ENCODE data around the gene KSR2. TPM values are rescaled to one million over a fixed set of nuclear protein-coding genes. Genes with fewer than 3 reads are reported as not detected.

The KSR2 gene
- total and polyA plus RNA-seq, 2 experiments from 2014 or later, result under 0.01 to 0.02 TPM

DNA sequence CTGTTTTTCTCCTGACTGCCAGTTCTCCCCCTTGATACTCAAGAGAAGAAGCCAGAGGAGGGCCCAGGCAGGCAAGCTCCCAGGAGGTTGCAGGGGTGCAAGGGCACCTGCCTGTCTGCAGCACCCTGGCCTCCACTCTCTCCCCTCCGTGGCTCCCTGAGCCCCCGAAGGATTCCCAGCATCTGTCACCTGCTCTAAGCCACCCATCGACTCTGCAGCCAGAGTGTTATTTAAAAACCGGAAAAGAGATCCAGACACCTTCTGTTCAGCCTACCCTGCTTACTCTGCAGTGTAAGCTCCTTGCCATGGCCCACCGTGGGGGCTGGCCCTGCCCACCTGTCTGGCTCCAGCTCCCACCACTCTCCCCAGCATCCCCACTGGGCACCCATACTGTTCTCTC lies 121.4 kb downstream of the KSR2 start:
- no peaks in the 10 kb centered on the region for H3K9me3 ChIP-seq (ENCODE audit: low read depth)
- no peak overlapping the region for H3K4me3 ChIP-seq
- H3K4me1 ChIP-seq (ENCODE audit: low read depth), result no peaks in the 10 kb centered on the region
- H3K36me3 ChIP-seq, result no peaks in the 10 kb centered on the region
- H3K27ac ChIP-seq, result no peak overlapping the region
- no peaks in the 10 kb centered on the region for H3K27me3 ChIP-seq
- DNase-seq (ENCODE audit: low read depth in 1 of 2, low spot score in 1 of 2), result no peak
- TF ChIP-seq, protein P1, sequence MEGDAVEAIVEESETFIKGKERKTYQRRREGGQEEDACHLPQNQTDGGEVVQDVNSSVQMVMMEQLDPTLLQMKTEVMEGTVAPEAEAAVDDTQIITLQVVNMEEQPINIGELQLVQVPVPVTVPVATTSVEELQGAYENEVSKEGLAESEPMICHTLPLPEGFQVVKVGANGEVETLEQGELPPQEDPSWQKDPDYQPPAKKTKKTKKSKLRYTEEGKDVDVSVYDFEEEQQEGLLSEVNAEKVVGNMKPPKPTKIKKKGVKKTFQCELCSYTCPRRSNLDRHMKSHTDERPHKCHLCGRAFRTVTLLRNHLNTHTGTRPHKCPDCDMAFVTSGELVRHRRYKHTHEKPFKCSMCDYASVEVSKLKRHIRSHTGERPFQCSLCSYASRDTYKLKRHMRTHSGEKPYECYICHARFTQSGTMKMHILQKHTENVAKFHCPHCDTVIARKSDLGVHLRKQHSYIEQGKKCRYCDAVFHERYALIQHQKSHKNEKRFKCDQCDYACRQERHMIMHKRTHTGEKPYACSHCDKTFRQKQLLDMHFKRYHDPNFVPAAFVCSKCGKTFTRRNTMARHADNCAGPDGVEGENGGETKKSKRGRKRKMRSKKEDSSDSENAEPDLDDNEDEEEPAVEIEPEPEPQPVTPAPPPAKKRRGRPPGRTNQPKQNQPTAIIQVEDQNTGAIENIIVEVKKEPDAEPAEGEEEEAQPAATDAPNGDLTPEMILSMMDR (IDR thresholded peaks at IDR 0.05; ENCODE audit: low read depth, low read length), result no peak

DNA sequence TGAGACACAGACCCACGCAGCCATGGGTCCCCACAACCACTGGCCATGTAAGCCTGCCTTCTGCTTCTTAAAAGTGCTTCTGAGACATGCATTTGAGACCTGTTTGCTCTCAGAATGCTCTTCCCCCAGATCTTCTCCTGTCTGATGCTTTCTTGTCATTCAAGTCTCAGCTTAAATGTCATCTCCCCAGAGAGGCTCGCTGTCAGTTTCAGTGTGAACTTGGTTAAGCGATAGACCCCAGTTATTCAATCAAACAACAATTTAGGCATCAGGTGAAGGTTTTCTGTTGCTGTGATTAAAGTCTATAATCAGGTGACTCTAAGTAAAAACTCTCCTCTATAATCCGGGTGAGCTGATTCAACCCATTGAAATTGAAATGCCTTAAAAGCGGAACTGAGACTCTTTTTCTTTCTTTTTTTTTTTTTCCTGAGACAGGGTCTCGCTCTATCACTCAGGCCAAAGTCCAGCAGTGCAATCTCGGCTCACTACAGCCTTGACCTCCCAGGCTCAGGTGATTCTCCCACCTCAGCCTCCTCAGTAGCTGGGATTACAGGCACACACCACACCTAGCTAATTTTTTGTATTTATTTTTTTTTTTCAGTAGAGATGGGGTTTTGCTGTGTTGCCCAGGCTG lies 123.4 kb downstream of the KSR2 start:
- no peak for DNase-seq (ENCODE audit: low read depth in 1 of 2, low spot score in 1 of 2)
- Histone ChIP-seq H3K4me3 (no peak overlapping the region), H3K4me1 (ENCODE audit: low read depth) (no peaks in the 10 kb centered on the region), H3K9me3 (ENCODE audit: low read depth) (no peaks in the 10 kb centered on the region), H3K36me3 (no peaks in the 10 kb centered on the region), H3K27ac (no peak overlapping the region), H3K27me3 (no peaks in the 10 kb centered on the region)
- TF ChIP-seq, protein P1 (IDR thresholded peaks at IDR 0.05; ENCODE audit: low read depth, low read length), result no peak

DNA sequence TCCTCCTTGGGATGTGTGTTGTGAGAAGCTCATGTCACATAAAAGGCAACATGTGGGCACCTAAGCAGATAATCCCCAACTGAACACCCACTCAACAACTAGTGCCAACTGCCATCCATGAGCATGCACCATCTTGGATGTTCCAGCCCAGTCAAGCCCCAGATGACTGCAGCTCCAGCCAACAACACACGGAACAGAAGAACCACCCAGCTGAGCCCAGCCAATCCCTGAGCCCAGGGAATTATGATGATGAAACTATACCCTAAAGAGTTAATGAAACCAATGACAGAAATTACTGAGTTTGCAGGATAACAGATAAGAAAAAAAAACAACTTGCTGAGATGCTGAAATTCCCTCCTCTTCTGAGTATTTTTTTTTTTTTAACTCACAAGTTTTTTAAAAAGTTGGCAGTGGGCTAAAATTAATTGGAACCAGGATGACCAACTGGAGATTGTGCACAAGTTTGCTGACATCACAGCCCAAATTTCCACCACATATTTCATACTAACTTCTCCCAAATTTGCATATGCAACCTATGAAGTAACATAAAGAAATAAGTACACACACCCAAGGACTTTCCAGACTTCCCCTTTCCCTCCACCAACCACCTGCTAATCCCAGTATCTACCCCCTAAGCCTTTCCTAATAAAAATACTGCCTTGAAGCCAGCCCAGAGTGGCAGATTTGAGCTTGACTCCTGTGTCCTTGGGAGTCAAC lies 124.5 kb downstream of the KSR2 start:
- Histone ChIP-seq H3K27me3 (no peaks in the 10 kb centered on the region), H3K27ac (no peak overlapping the region), H3K9me3 (ENCODE audit: low read depth) (no peaks in the 10 kb centered on the region), H3K4me1 (ENCODE audit: low read depth) (no peaks in the 10 kb centered on the region), H3K36me3 (no peaks in the 10 kb centered on the region), H3K4me3 (no peak overlapping the region)
- TF ChIP-seq, protein P1 (IDR thresholded peaks at IDR 0.05; ENCODE audit: low read depth, low read length), result no peak
- no peak for DNase-seq (ENCODE audit: low read depth in 1 of 2, low spot score in 1 of 2)

DNA sequence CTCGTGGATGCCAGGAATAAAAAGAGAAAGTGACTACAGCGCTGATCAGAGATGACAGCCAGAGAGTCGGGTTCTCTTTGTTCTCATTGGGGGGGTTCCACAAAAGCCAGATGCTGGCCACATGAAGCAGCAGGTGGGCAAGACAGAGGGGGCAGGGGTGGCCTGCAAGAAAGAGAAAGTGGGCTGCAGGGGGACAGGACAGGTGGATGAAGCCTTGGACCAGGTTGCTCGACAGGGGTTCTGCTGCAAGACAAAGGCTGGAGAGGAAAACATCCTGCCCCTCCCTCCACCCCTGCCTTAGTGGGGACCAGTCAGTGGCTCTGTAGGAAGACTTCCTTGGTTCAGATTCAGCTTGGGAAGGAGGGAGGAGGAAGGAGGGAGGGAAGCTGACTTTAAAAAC lies 126.2 kb downstream of the KSR2 start:
- Histone ChIP-seq H3K9me3 (ENCODE audit: low read depth) (no peaks in the 10 kb centered on the region), H3K27me3 (no peaks in the 10 kb centered on the region), H3K4me3 (no peak overlapping the region), H3K4me1 (ENCODE audit: low read depth) (no peaks in the 10 kb centered on the region), H3K27ac (no peak overlapping the region), H3K36me3 (no peaks in the 10 kb centered on the region)
- TF ChIP-seq, protein P1 (IDR thresholded peaks at IDR 0.05; ENCODE audit: low read depth, low read length), result no peak
- DNase-seq (ENCODE audit: low read depth in 1 of 2, low spot score in 1 of 2), result no peak

DNA sequence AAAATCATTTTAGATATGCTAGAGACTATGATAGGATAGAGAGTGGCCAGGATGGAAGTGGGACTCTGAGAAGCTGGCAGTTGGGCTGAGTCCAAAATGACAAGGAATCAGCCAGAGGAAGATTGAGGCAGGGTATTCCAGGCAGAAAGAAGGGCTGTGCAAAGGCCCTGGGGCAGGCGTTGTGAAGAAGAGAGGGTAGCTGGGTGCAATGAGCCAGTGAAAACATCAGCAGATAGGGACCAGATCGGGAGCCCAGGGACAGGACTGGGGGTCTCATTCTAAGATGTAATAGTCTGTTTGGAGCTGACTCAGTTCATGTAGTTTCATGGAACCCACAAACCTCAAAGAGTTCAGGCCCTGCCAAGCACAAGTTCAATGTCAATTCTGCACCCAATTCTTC lies 126.6 kb downstream of the KSR2 start:
- Histone ChIP-seq H3K27ac (no peak overlapping the region), H3K9me3 (ENCODE audit: low read depth) (no peaks in the 10 kb centered on the region), H3K36me3 (no peaks in the 10 kb centered on the region), H3K4me3 (no peak overlapping the region), H3K4me1 (ENCODE audit: low read depth) (no peaks in the 10 kb centered on the region), H3K27me3 (no peaks in the 10 kb centered on the region)
- TF ChIP-seq, protein P1 (IDR thresholded peaks at IDR 0.05; ENCODE audit: low read depth, low read length), result no peak
- no peak for DNase-seq (ENCODE audit: low read depth in 1 of 2, low spot score in 1 of 2)
